AG04450 (cell line): ENCODE results near the gene NANOS2. TPM values are rescaled to one million over a fixed set of nuclear protein-coding genes. Genes with fewer than 3 reads are reported as not detected.

Experiments used
- CTCF ChIA-PET: fragments of 300-600, 350-600 bp; formaldehyde crosslinking; extraction: SDS; loops from one replicate; lab custom pipeline; 2022; ENCODE audit warnings: antibody characterized with exemption, inconsistent platforms; lab: Charles Lee
- POLR2A ChIA-PET: fragments of 350-600 bp; formaldehyde crosslinking; extraction: SDS; loops from one replicate; lab custom pipeline; 2021; ENCODE audit warnings: antibody characterized with exemption, inconsistent platforms; lab: Yijun Ruan, JAX
- DNase-seq: peaks from one replicate; pipeline ENCODE4 v3.0.0-alpha.2; 2011; ENCODE audit warnings: low read depth, low spot score
- H3K27ac ChIP-seq: one replicate; pipeline ENCODE4 v1.5.1; 2012; ENCODE audit warnings: low read depth, low read length, control low read depth
- H3K27me3 ChIP-seq: one replicate; pipeline ENCODE4 v1.6.0; 2012; ENCODE audit warnings: low read length; ENCODE audit not compliant: control insufficient read depth, insufficient read depth
- H3K4me3 ChIP-seq: 2 replicates; pipeline ENCODE4 v1.5.1; 2011; ENCODE audit warnings: mild to moderate bottlenecking, low read depth, low read length, control low read depth
- H3K9me3 ChIP-seq: 2 replicates; pipeline ENCODE4 v1.5.1; 2012; ENCODE audit warnings: low read length; ENCODE audit not compliant: control insufficient read depth, insufficient read depth
- CTCF ChIP-seq: IDR thresholded peaks from 2 replicates; pipeline ENCODE4 v1.5.1; 2011; ENCODE audit warnings: low read depth, low read length, control low read depth, inconsistent platforms
- polyA plus RNA-seq: library from polyadenylated mRNA; depleted of rRNA; stranded (reverse); fragments of >200 nt; gene quantifications from 2 replicates; pipeline ENCODE4 v1.2.3, GENCODE V29; 2011

The NANOS2 gene
- polyA plus RNA-seq, 1 experiment = not detected

GRCh38 chr19:45883881-45884681 lies 30.5 kb downstream of the NANOS2 start:
- Histone ChIP-seq H3K9me3 (peaks cover 6% of the 10 kb centered on the region; the same call in 1 of the 2 replicates), H3K27ac (no peak overlapping the region), H3K27me3 (no peaks in the 10 kb centered on the region), H3K4me3 (no peak overlapping the region)
- TF ChIP-seq CTCF = no peak
- no peak for DNase-seq
- CTCF ChIA-PET = interaction anchor here (0.6 to 2.5 kb wide), 4 partner anchors 19 to 115 kb away, joined by 3 to 22 read pairs (median 5); partner anchors contain the start of genes FOXA3, MYPOP, SIX5 and SYMPK
- POLR2A ChIA-PET = interaction anchor here (1.4 kb wide), 1 partner anchor 21 kb away, joined by 6 read pairs; the partner anchor contains the start of gene SYMPK

- no peak for TF ChIP-seq CTCF
- no peaks in the 10 kb centered on the region for H3K27me3 ChIP-seq
- CTCF ChIA-PET = interaction anchor here (2.5 kb wide), 1 partner anchor 19 kb away, joined by 22 read pairs; the partner anchor contains the start of genes FOXA3 and SYMPK
- POLR2A ChIA-PET = no interaction called here
- H3K4me3 ChIP-seq = no peak overlapping the region
- H3K9me3 ChIP-seq = peaks cover 6% of the 10 kb centered on the region; the same call in 1 of the 2 replicates
- no peak for DNase-seq
- H3K27ac ChIP-seq = no peak overlapping the region
These were observed 31.0 kb downstream of the NANOS2 start for GRCh38 chr19:45883586-45883880.

GRCh38 chr19:45882652-45883585 lies 31.7 kb downstream of the NANOS2 start:
- peak; percentile 60 for DNase-seq
- peak; percentile 98 for TF ChIP-seq CTCF
- peaks cover 6% of the 10 kb centered on the region; the same call in 1 of the 2 replicates for H3K9me3 ChIP-seq
- H3K27ac ChIP-seq = no peak overlapping the region
- H3K4me3 ChIP-seq = 0 out of 2 replicates have a peak overlapping the region, but pooled peaks have one; percentile 17
- ChIA-PET CTCF (interaction anchor here (0.6 to 2.5 kb wide), 7 partner anchors 18 to 134 kb away, joined by 3 to 22 read pairs (median 4); partner anchors contain the start of genes FOXA3 and SYMPK), POLR2A (no interaction called here)
- H3K27me3 ChIP-seq = no peaks in the 10 kb centered on the region

- DNase-seq = no peak
- ChIA-PET CTCF (interaction anchor here (1.0 to 2.5 kb wide), 3 partner anchors 17 to 65 kb away, joined by 4 to 22 read pairs (median 5); partner anchors contain the start of genes FOXA3 and SYMPK), POLR2A (no interaction called here)
- TF ChIP-seq CTCF = no peak
- H3K27me3 ChIP-seq = no peaks in the 10 kb centered on the region
- no peak overlapping the region for H3K27ac ChIP-seq
- H3K4me3 ChIP-seq = no peak overlapping the region
- peaks cover 6% of the 10 kb centered on the region; the same call in 1 of the 2 replicates for H3K9me3 ChIP-seq
These were observed 32.6 kb downstream of the NANOS2 start for GRCh38 chr19:45881909-45882528.
